Measurements from ENCODE around the gene SLC38A10. TPM values are rescaled to one million over a fixed set of nuclear protein-coding genes. Genes with fewer than 3 reads are reported as not detected.

SLC38A10 gene
- total RNA-seq, 1 experiment from 2014 or later = 43.8 TPM

GRCh38 chr17:81267390-81268067, 27.6 kb downstream of the SLC38A10 start:
- no peak overlapping the region for H3K9ac ChIP-seq (ENCODE audit: extremely low read depth, insufficient read length, low read length)
- no peaks in the 10 kb centered on the region for H3K23me2 ChIP-seq (ENCODE audit: insufficient read length, low read depth, low read length, poor library complexity, severe bottlenecking)
- H2BK120ac ChIP-seq (ENCODE audit: low read depth, low read length, poor library complexity, severe bottlenecking) = no peak overlapping the region
- H3K79me1 ChIP-seq (ENCODE audit: insufficient read depth, low read depth, low read length, poor library complexity, severe bottlenecking) = no peaks in the 10 kb centered on the region
- no peak overlapping the region for H4K5ac ChIP-seq (ENCODE audit: insufficient read length, low read depth, low read length)
- no peaks in the 10 kb centered on the region for H4K20me1 ChIP-seq (ENCODE audit: control insufficient read depth, insufficient read depth, insufficient read length)
- H3K4me1 ChIP-seq (ENCODE audit: insufficient read depth, low read length) = no peaks in the 10 kb centered on the region
- no peak overlapping the region; a peak in 1 of 5 replicates for H3K4me3 Mint-ChIP-seq
- no peak overlapping the region for H2BK20ac ChIP-seq (ENCODE audit: low read depth, low read length, poor library complexity, severe bottlenecking)
- H3K23ac ChIP-seq (ENCODE audit: insufficient read length, low read depth, low read length) = no peak overlapping the region
- no CpG with 5 or more reads among the region's 6 CpGs for WGBS (ENCODE audit: extremely low coverage, insufficient read length, low lambda C conversion rate)
- H3K4ac ChIP-seq (ENCODE audit: low read depth, low read length) = no peak overlapping the region
- H3K4me2 ChIP-seq (ENCODE audit: insufficient read depth, insufficient read length, low read length) = no peak overlapping the region
- no peak overlapping the region for H2AK5ac ChIP-seq (ENCODE audit: insufficient read length, low read length)
- no peak overlapping the region for H2BK12ac ChIP-seq (ENCODE audit: insufficient read length, low read depth, low read length)
- no peaks in the 10 kb centered on the region for H3K27me3 ChIP-seq (ENCODE audit: insufficient read depth, low read length)
- no peaks in the 10 kb centered on the region for H3K9me3 Mint-ChIP-seq
- no peaks in the 10 kb centered on the region for H3K27me3 Mint-ChIP-seq (ENCODE audit: low read depth)
- H3T11ph ChIP-seq (ENCODE audit: low read length) = no peak overlapping the region
- no peak overlapping the region for H2BK5ac ChIP-seq (ENCODE audit: insufficient read length, low read length)
- no peak overlapping the region for H3K14ac ChIP-seq (ENCODE audit: insufficient read depth, low read length)
- DNase-seq = no peak
- no peaks in the 10 kb centered on the region for H3K79me2 ChIP-seq (ENCODE audit: insufficient read depth, low read length)
- H4K91ac ChIP-seq (ENCODE audit: insufficient read length, low read depth, low read length) = no peak overlapping the region
- H3K27ac ChIP-seq (ENCODE audit: insufficient read length, low read depth, low read length) = no peak overlapping the region
- H3K18ac ChIP-seq (ENCODE audit: insufficient read length, low read depth, low read length) = no peak overlapping the region
- no peak overlapping the region for H2BK15ac ChIP-seq (ENCODE audit: low read depth, low read length)
- no peak overlapping the region for H2AFZ ChIP-seq (ENCODE audit: low read length)
- peaks cover 8 to 55% (median 47%) of the 10 kb centered on the region in 3 experiments; a peak in 6 of 7 replicates for H3K36me3 Mint-ChIP-seq (ENCODE audit: insufficient read depth in 1 of 3, low read depth in 3 of 3)
- no peak overlapping the region for H4K8ac ChIP-seq (replicated peaks; ENCODE audit: insufficient read length, low read depth, low read length)
- H3K9me3 ChIP-seq (ENCODE audit: control insufficient read depth, low read depth, low read length) = no peaks in the 10 kb centered on the region
- H3K56ac ChIP-seq (ENCODE audit: insufficient read length, low read depth, low read length) = no peak overlapping the region
- no peaks in the 10 kb centered on the region for H3K4me1 Mint-ChIP-seq
- peak overlapping the region in 2 of 3 experiments; percentile 13 to 59; a peak in 2 of 7 replicates for H3K27ac Mint-ChIP-seq
- TF ChIP-seq CTCF (conservative IDR thresholded peaks at IDR 0.05) = no peak

Data from H9 (cell line).